ENCODE measurements around the gene STXBP4.

DNA sequence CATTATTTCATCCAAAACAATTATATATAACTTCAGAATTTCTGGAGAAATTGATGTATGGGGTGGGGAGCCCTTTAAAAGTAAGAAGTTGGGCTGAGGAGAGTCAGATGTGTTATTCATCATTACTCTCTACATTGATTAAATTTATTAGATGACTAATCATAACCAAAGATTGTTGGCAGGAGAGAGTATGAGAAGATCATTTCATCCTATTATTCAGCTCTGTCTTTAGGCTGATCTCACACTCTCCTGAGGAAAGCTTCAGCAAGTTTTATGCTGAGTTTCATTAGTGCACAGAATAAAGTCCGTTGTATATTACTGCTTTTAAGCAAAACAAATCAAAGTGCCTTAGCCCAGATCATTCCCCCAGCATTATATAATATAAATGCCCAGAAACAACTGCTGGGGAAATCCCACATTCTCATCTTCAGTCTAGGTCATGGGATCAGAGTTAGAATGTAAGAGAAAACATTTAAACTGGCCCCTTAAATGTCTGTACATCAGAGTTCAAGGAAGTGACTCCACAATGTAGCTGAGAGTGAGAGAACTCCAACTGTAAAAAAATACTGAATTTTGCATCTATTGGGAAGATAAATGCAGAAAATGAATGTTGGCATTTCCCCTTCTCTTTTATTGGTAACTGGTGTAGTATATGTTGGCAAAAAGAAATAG, 166.1 kb downstream of the STXBP4 start:
- TF ChIP-seq CTCF (IDR thresholded peaks at IDR 0.05; ENCODE audit: insufficient read depth, low read length, poor library complexity, severe bottlenecking) (no peak), EZH2phosphoT487 (conservative IDR thresholded peaks at IDR 0.05; ENCODE audit: low read length) (no peak)
